TTC549 (cell line): ENCODE measurements around the gene JARID2.
"Not testable (repeated sequence)": the region's sequence is repeated elsewhere in the genome, so short reads cannot be mapped to it uniquely, and the experiment has no call there.

Experiments
- FAIRE-seq: peaks from 2 replicates; lab custom pipeline; 2012; peaks lifted over from hg19 to GRCh38; lab: Jason Lieb, UNC

JARID2 gene

GRCh38 chr6:15265787-15266186 lies 19.9 kb downstream of the JARID2 start:
- no peak for FAIRE-seq

- FAIRE-seq, result no peak
Measured at GRCh38 chr6:15266423-15266996, 20.6 kb downstream of the JARID2 start.

DNA sequence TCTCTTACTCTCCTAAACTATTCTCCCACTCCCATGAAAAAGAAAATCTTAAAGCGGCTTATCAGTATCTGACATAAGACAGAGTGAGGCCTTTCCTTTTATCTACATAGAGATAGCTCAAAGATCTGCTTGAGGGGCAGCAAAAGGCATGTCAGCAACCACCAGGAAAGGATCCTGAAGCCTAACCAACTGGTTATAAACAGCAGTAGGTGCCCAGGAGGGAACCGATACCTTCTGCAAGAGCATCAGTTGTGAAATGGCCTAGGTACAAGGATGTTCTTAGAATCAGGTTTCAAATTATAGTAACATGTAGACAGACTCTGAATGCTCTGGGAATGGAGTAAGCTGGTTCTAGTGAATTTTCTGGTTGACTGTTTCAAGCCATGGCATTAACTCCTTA lies 21.4 kb downstream of the JARID2 start:
- no peak for FAIRE-seq

- no peak for FAIRE-seq
Measured at GRCh38 chr6:15268137-15268908, 22.5 kb downstream of the JARID2 start.

- no peak for FAIRE-seq
Measured at GRCh38 chr6:15269011-15269410, 23.1 kb downstream of the JARID2 start.

- FAIRE-seq, result no peak
Measured at GRCh38 chr6:15269619-15270018, 23.8 kb downstream of the JARID2 start.

- no peak for FAIRE-seq
Measured at GRCh38 chr6:15270402-15270801, 24.5 kb downstream of the JARID2 start.

GRCh38 chr6:15272562-15272961 lies 26.7 kb downstream of the JARID2 start:
- no peak for FAIRE-seq

DNA sequence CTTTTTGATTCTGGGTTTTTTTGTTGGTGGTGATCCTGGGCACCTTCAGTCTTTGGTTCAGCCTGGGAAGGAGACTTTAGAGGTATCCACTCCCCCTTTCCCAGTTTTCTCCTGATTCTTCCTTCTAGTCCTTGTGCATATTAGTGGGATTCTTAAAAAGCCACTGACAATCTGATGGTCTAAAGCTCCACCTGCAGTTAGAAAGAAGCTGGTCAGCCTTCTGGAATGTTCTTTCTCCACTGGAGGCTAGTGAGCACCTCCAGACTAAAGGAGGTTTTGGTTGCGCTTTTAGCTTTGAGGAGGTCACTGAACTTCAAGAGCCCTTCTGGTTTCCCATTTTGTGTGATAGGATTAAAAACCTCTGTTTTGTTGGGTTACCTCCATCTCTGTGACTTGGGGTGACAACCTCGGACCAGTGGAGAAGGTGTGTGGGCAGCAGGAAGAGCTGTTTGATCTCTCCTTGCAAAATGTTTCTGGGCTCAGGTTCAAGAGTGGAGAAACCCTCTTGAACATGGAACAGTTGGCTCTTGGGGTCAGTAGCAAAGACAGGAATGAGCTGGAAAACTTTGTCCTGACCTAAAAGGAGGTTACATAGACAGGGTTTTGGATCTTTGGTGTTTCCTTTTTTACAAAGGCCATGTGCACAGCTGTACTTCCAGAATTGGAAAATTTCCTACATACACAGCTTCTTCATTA lies 29.0 kb downstream of the JARID2 start:
- FAIRE-seq, result no peak

DNA sequence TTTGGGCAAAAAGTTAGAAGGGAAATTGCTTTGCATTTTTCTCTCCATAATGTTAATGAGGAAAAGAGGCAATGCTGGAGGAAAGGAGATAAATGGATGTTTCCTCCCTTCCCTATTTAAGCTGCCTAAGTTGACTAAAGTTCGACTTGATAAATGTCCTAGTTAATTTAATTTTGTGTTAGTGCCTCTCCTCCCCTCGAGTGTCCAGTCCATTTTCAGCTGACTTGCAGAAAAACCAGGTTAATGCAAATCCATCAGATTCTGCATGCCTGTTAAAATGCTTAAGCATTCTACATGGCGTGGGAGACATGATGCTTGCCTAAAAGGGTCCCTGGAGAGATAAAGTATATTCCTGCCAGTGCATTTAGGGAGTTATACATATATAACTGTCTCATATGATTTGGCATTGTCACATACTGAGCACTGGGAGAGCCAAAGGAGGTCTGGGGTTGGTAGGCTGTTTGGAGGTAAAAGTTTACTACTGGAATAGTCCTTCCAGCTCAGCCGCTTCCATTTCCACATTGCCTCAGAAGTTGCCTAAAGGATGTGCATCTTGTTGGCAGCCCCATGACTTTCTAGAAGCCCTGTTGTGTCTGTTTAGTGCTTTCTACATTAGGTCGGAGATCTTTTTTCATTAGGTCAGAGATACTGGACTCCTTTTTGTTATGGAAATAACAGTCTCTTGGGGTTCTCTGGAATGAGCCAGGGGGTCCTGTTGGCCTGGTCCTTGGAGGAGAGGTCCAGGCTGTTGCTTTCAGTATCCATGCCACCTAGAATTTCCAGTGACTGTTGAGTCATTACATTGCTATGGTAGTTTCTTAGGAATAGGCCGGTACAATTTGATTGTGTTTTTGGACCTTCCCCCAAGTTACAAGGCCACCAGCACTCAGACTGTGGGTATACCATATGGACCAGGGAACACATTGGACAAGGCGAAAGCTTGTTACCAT lies 30.4 kb downstream of the JARID2 start:
- FAIRE-seq, result no peak

DNA sequence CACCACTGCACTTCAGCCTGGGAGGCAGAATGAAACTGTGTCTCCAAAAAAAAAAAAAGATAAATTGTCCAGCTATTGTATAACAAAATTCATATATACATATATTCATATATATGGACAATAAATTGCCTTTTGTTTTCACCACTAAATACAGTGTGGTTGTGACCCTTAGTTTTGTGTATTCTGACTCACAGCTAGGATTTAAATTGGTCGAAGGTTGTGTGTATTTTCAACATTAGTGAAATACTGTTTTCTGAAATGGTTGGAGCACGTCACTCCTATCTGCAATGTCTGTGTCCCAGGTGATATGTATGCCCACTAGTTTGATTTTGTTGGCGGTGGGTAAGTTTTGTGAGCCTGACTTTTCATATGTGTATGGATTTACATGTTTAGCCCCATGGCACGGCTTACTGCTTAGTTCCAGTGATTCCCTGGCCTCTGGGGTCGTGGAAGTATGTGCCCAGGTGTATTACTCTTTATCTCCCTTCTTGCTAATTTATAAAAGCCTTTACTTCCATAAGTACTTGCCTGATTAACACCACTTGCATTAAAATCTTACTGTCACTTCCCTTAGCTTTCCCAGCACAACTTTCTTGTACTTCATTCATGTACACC lies 33.3 kb downstream of the JARID2 start:
- FAIRE-seq, result no peak

- no peak for FAIRE-seq
Measured at GRCh38 chr6:15280028-15280427, 34.2 kb downstream of the JARID2 start.

GRCh38 chr6:15280961-15281360 lies 35.1 kb downstream of the JARID2 start:
- no peak for FAIRE-seq

DNA sequence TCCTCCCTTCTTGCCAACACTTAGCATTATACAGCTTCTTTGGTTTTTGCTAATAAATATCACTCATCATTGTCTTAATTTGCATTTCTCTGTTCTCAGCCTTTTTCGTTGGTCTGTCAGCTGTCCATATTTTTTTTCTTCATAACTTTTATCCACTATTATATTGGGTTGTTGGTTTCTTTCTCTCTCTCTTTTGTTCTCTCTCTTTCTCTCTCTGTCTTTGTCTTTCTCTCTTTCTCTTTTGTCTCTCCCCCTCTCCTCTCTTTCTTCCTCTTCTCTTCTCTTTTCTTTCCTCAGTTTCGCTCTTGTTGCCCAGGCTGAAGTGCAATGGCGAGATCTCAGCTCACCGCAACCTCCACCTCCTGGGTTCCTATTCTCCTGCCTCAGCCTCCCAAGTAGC lies 36.5 kb downstream of the JARID2 start:
- FAIRE-seq, result no peak

GRCh38 chr6:15283986-15284361 lies 38.1 kb downstream of the JARID2 start:
- FAIRE-seq, result no peak

- FAIRE-seq, result no peak
Measured at GRCh38 chr6:15284743-15285142, 38.9 kb downstream of the JARID2 start.

DNA sequence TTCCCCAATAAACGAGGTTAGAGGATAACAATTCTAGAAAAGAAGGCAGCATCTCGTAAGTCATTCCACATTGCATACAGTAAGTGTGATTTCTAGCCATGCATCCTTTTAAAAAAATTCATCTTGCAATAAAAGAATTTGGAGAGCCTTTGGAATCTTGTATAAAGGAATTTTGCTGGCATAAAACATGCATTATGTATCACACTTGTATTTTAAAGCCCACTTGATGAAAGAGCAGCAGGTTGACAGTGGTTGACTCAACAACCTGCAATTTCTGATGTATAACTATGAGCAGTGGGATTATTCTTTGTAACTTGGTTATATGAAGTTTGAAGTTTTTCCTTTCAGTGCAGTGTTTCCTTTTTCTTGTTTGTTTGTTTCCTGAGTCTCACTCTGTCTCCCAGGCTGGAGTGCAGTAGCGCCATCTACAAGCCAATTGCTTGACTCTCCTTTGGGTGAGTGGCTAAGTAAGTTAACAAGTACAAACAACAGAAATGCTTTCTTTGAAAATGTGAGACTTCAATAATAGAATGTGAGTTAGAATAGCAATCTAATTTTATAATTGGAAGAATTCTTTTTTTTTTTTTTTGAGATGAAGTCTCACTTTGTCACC lies 39.9 kb downstream of the JARID2 start:
- no peak for FAIRE-seq

DNA sequence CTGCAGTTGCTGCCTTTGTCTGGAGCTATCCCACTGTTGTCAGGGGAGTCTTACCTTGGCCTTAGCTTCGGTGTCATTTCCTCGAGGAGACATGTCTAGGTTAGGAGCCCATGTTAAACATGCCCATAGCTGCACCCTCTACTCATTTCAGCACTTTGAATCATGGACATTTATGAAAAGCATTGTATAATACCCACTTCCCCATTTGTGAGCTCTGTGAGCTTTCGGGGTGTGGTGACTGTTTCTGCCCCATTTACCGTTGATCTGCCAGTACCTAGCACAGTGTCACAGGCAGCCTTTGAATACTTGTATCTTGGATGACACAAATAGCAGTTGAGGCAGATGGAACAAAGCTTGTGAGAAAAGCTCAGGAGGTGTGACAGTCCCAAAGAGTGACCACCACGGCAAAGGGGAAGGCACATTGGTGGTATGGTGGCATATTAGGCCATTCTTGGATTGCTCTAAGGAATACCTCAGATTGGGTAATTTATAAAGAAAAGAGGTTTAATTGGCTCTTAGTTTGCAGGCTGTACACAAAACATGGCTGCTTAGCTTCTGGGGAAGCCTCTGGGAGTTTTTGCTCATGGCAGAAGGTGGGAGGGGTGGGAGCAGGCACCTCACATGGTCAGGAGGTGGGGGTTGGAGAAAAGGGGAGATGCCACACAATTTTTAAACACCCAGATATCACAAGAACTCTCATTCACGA lies 42.0 kb downstream of the JARID2 start:
- no peak for FAIRE-seq

DNA sequence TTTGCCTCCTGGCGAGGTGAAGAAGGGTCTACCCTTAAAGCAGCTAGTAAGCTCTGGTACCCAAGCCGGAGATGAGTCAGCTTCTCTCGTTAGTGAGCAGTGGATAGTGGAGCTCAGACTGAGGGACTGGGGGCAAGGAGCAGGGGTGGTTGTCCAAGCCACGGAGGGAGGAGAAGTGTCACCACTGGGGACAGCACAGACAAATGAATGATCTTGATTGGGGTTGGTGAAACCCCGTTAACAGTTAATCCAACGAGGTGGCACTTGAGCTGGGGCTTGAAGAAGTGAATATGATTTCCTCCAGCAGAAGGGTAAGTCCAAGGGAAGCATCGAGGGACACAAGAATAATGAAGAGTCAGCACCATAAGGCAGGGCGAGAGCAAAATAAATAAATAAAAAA lies 43.0 kb downstream of the JARID2 start:
- FAIRE-seq, result no peak

DNA sequence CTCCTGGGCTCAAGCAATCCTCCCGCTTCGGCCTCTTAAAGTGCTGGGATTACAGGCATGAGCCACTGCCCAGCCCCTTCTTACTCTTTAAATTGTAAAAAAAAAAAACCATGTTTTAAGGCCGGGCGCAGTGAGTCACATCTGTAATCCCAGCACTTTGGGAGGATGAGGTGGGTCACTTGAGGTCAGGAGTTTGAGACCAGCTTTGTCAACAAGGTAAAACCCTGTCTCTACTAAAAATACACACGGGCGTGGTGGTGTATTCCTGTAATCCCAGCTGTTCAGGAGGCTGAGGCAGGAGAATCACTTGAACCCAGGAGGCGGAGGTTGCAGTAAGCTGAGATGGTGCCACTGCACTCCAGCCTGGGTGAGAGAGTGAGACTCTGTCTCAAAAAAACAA lies 43.6 kb downstream of the JARID2 start:
- FAIRE-seq, result not testable (repeated sequence)
